Measurements from ENCODE around the gene NOTCH2.

NOTCH2 gene

GRCh38 chr1:119869995-119870394 lies 199.5 kb downstream of the NOTCH2 start:
- no peak for DNase-seq

- DNase-seq, result no peak
Measured at GRCh38 chr1:119868176-119868575, 201.3 kb downstream of the NOTCH2 start.

- no peak for DNase-seq
Measured at GRCh38 chr1:119866451-119866850, 203.0 kb downstream of the NOTCH2 start.

- no peak for DNase-seq
Measured at GRCh38 chr1:119865627-119866026, 203.8 kb downstream of the NOTCH2 start.

- no peak for DNase-seq
Measured at GRCh38 chr1:119862276-119862675, 207.2 kb downstream of the NOTCH2 start.

Data from stimulated activated CD4-positive, alpha-beta T cell treated with anti-CD3 and anti-CD28 coated beads, Interleukin-15, amount 100 ng/mL, for 24 hours (primary cell).